ENCODE data around the gene BCAM.

Gene BCAM

GRCh38 chr19:44813841-44814470 lies 5.1 kb downstream of the BCAM start:
- ChIA-PET POLR2A (ENCODE audit: low non-redundant PET) (no interaction called here), CTCF (no interaction called here)
- peak overlapping the region; percentile 25 for H3K27ac ChIP-seq
- no peak for DNase-seq (ENCODE audit: low spot score)
- no peak for TF ChIP-seq CTCF (conservative IDR thresholded peaks at IDR 0.05; ENCODE audit: low read depth)

- DNase-seq (ENCODE audit: low spot score) = no peak
- CTCF ChIA-PET = no interaction called here
- peak overlapping the region; percentile 25 for H3K27ac ChIP-seq
- TF ChIP-seq CTCF (conservative IDR thresholded peaks at IDR 0.05; ENCODE audit: low read depth) = no peak
- POLR2A ChIA-PET (ENCODE audit: low non-redundant PET) = no interaction called here
Measured at GRCh38 chr19:44814517-44814916, 5.6 kb downstream of the BCAM start.

- H3K27ac ChIP-seq = peak overlapping the region; percentile 36
- POLR2A ChIA-PET (ENCODE audit: low non-redundant PET) = no interaction called here
- TF ChIP-seq CTCF (conservative IDR thresholded peaks at IDR 0.05; ENCODE audit: low read depth) = no peak
- DNase-seq (ENCODE audit: low spot score) = no peak
- CTCF ChIA-PET = no interaction called here
Measured at GRCh38 chr19:44816301-44816700, 7.4 kb downstream of the BCAM start.

- no peak for DNase-seq (ENCODE audit: low spot score)
- CTCF ChIA-PET = no interaction called here
- POLR2A ChIA-PET (ENCODE audit: low non-redundant PET) = interaction anchor here (0.6 kb wide), 1 partner anchor 1660 kb away, joined by 3 read pairs; no protein-coding TSS in a partner anchor
- H3K27ac ChIP-seq = peak overlapping the region; percentile 39
- no peak for TF ChIP-seq CTCF (conservative IDR thresholded peaks at IDR 0.05; ENCODE audit: low read depth)
Measured at GRCh38 chr19:44817725-44818465, 9.0 kb downstream of the BCAM start.

- ChIA-PET CTCF (no interaction called here), POLR2A (ENCODE audit: low non-redundant PET) (no interaction called here)
- no peak for DNase-seq (ENCODE audit: low spot score)
- peak overlapping the region; percentile 5; the same call in 1 of the 2 replicates for H3K27ac ChIP-seq
- no peak for TF ChIP-seq CTCF (conservative IDR thresholded peaks at IDR 0.05; ENCODE audit: low read depth)
Measured at GRCh38 chr19:44818466-44819031, 9.6 kb downstream of the BCAM start.

GRCh38 chr19:44819246-44819832 lies 10.4 kb downstream of the BCAM start:
- no peak for TF ChIP-seq CTCF (conservative IDR thresholded peaks at IDR 0.05; ENCODE audit: low read depth)
- no peak for DNase-seq (ENCODE audit: low spot score)
- POLR2A ChIA-PET (ENCODE audit: low non-redundant PET) = no interaction called here
- H3K27ac ChIP-seq = peak overlapping the region; percentile 14
- CTCF ChIA-PET = interaction anchor here (0.6 to 1.0 kb wide), 2 partner anchors 25 to 324 kb away, joined by 3 to 5 read pairs; no protein-coding TSS in a partner anchor
